Progenitor cell of endocrine pancreas (in vitro differentiated cells): ENCODE data around the gene RAB26. TPM values are rescaled to one million over a fixed set of nuclear protein-coding genes. Genes with fewer than 3 reads are reported as not detected.

Source experiments
- DNase-seq: peaks from one replicate; pipeline ENCODE4 v3.0.0; 2021; ENCODE audit warnings: low spot score; ENCODE audit not compliant: unreplicated experiment
- H3K27ac Mint-ChIP-seq: 2 replicates; pipeline ENCODE4 v1.8.0; 2021; ENCODE audit warnings: mild to moderate bottlenecking, moderate library complexity, mixed read lengths
- H3K27me3 Mint-ChIP-seq: 2 replicates; pipeline ENCODE4 v1.8.0; 2021; ENCODE audit warnings: mixed read lengths
- H3K36me3 Mint-ChIP-seq: 2 replicates; pipeline ENCODE4 v1.8.0; 2022; ENCODE audit warnings: mixed read lengths; ENCODE audit not compliant: insufficient read depth
- H3K4me1 Mint-ChIP-seq: 2 replicates; pipeline ENCODE4 v1.8.0; 2021; ENCODE audit warnings: low read depth, mixed read lengths
- H3K4me3 Mint-ChIP-seq: 2 replicates; pipeline ENCODE4 v1.8.0; 2021; ENCODE audit warnings: low read depth, mild to moderate bottlenecking, moderate library complexity, mixed read lengths
- H3K9me3 Mint-ChIP-seq: 2 replicates; pipeline ENCODE4 v1.8.0; 2021; ENCODE audit warnings: low read depth, mixed read lengths
- CTCF ChIP-seq: fragments of 200-600 bp; sonication (generic); IDR thresholded peaks from one replicate; pipeline ENCODE4 v1.5.0; 2021; ENCODE audit warnings: antibody characterized with exemption, mild to moderate bottlenecking; ENCODE audit not compliant: unreplicated experiment
- total RNA-seq: library from RNA; stranded (reverse); gene quantifications from 2 replicates; pipeline ENCODE4 v1.2.1, GENCODE V29; 2021

Gene RAB26
- total RNA-seq, 1 donor from 2014 or later, result 23.3 TPM

DNA sequence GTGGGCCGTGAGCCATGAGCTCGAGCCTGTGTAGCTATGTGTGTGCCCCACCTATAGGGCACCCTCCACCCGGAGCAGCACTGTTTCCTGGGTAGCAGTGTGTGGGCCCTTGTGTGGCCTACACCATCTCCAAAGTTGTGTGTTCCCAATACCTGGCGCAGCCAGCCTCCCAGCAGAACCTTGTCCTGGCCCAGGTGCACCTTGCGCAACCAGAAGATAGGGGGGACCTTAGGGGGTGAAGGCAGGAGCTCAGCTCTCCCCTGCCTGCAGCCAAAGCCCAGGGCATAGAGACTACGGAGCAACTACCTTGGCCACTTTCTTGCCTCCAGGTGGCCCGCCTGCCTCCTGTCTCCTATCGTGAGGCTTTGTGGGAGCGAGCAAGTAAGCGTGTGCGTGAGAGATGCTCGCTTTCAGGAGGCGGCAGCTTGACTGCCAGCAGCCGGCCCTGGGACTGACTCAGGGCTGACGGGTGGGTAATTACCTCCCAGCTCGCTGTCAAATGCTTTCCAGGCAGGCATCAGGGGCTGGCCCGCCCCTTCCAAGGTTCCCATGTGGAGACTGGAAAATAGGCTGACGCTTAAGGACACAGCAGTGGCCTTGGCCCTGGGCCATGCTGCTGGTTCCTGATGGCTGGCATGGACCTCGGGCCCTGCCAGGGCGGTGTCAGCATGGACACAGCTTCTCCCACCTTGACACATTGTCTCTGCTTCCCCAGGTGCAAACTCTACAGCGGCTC is 26.1 kb downstream of the RAB26 start:
- no peak overlapping the region for H3K27ac Mint-ChIP-seq
- DNase-seq, result no peak
- peaks cover 11% of the 10 kb centered on the region for H3K36me3 Mint-ChIP-seq
- TF ChIP-seq CTCF, result no peak
- no peaks in the 10 kb centered on the region for H3K4me1 Mint-ChIP-seq
- no peaks in the 10 kb centered on the region for H3K27me3 Mint-ChIP-seq
- H3K4me3 Mint-ChIP-seq, result no peak overlapping the region
- H3K9me3 Mint-ChIP-seq, result no peaks in the 10 kb centered on the region

DNA sequence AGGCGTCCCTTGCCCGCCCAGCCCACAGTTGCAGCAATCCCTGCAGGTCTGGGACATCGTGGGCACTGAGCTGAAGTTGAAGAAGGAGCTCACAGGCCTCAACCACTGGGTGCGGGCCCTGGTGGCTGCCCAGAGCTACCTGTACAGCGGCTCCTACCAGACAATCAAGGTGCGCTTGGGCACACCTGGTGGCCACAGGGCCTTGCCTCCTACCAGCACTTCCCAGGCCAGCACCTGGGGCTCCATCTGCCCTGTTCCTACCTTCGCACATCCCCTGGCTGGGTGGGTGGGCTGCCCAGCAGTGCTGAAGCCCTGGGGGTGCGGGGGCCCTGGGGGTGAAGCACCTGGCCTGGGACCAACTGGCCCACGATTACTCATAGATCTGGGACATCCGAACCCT is 27.0 kb downstream of the RAB26 start:
- Mint-ChIP-seq H3K4me1 (no peaks in the 10 kb centered on the region), H3K27me3 (no peaks in the 10 kb centered on the region), H3K27ac (no peak overlapping the region), H3K9me3 (no peaks in the 10 kb centered on the region), H3K4me3 (no peak overlapping the region), H3K36me3 (peaks cover 11% of the 10 kb centered on the region)
- no peak for DNase-seq
- TF ChIP-seq CTCF, result no peak

DNA sequence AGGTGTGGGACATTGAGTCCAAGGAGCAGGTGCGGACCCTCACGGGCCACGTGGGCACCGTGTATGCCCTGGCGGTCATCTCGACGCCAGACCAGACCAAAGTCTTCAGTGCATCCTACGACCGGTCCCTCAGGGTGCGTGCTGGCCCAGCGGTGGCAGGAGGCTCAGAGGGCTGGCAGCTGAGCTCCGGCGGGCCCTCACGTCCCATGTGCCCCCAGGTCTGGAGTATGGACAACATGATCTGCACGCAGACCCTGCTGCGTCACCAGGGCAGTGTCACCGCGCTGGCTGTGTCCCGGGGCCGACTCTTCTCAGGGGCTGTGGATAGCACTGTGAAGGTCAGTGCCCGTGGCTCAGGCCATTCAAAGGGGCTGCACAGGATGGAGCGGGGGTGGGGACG is 27.6 kb downstream of the RAB26 start:
- Mint-ChIP-seq H3K27ac (no peak overlapping the region), H3K36me3 (peaks cover 11% of the 10 kb centered on the region), H3K9me3 (no peaks in the 10 kb centered on the region), H3K4me3 (no peak overlapping the region), H3K4me1 (no peaks in the 10 kb centered on the region), H3K27me3 (no peaks in the 10 kb centered on the region)
- no peak for TF ChIP-seq CTCF
- no peak for DNase-seq

GRCh38 chr16:2177101-2177500 is 28.7 kb downstream of the RAB26 start:
- Mint-ChIP-seq H3K27ac (no peak overlapping the region), H3K4me3 (no peak overlapping the region), H3K4me1 (no peaks in the 10 kb centered on the region)

GRCh38 chr16:2177561-2177960 is 29.1 kb downstream of the RAB26 start:
- Mint-ChIP-seq H3K4me1 (no peaks in the 10 kb centered on the region), H3K27me3 (no peaks in the 10 kb centered on the region), H3K36me3 (peaks cover 13% of the 10 kb centered on the region), H3K9me3 (no peaks in the 10 kb centered on the region), H3K27ac (no peak overlapping the region), H3K4me3 (no peak overlapping the region)
- no peak for DNase-seq
- TF ChIP-seq CTCF, result no peak

More at GRCh38 chr16:2177101-2177500, 28.7 kb downstream of the RAB26 start:
- peaks cover 11% of the 10 kb centered on the region for H3K36me3 Mint-ChIP-seq
- no peaks in the 10 kb centered on the region for H3K9me3 Mint-ChIP-seq
- no peaks in the 10 kb centered on the region for H3K27me3 Mint-ChIP-seq
- DNase-seq, result no peak
- no peak for TF ChIP-seq CTCF
